Daoy (cell line): ENCODE data around the gene NTRK2. TPM values are rescaled to one million over a fixed set of nuclear protein-coding genes. Genes with fewer than 3 reads are reported as not detected.

Experiments used
- DNase-seq: peaks from one replicate; pipeline ENCODE4 v3.0.0-alpha.2; 2015; ENCODE audit warnings: low read depth
- total RNA-seq: library from RNA; depleted of rRNA; stranded (reverse); fragments of >200 nt; shearing (Covaris generic); gene quantifications from 2 replicates; pipeline ENCODE4 v1.2.3, GENCODE V29; 2014

NTRK2 gene
- total RNA-seq, 1 experiment from 2014 or later, result 0.29 TPM

DNA sequence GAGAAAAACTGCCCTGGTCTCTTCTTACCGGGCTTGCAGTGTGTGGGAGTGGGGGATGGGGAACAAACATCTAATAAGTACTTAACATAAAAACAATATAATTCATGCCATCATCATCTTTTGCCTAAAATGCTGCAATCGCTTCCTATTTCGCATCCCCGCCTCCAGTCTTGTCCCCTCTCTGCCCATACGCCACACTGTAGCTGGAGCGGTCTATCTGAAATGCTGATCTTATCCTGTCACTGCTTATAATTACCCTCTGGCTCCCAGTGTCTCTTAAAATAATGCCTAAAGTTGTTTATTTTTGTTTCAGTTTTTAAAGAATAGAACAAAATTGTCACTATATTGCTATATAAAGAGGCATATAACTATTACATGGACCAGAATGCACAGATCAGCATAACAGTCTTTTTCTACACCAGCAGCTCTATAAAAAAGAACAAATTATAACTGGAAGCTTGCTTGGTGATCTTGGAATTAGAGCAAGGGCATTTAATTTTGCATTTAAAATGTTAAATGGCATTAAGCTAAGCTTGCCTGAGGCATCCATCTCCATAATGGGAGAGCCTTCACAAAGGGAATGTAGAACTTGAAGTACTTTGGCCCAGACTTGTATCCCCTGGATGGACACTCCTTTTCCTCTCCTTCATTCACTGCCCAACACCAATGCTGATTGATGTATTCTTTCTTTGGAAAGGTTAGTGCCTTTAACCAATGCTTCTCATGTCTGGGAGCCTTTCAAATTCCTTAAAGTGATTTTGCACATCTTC lies 12.2 kb downstream of the NTRK2 start:
- no peak for DNase-seq

DNA sequence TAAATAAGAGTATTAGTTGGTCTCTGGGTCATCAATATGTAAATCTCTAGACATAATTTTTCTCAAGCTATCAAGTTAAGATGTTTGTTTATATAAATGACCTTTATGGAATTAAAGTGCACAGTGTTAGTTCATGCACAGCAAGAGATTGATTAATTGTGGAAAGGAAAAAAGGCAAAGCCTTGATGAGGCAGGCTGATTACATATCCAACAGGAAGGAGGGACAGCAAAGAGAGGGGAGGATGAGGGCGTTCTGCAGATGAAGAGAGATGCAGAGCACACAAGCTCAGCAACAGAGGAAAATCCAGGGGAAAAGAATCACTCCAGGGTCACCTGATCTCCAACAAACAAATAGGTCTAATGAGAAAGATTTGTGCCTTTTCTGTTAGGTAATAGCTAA lies 16.5 kb downstream of the NTRK2 start:
- DNase-seq, result no peak

DNA sequence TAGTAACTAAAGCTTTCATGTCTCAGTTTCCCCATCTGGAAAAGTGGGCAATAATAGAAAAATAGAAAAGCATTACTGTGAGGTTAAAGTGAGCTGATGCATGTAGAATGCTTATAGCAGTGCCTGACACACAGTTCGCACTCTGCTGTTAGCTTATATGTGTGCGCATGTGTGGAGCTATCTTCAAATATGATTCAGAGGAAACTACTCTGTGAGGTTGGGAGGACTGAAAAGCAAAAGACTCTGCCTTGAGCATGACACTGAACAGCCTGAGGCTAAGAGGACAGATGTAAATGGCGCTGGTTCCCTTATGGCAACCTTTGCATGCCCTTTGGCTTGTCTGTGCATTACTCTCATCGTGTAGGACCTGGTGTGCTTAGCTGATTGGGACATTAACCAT lies 19.4 kb downstream of the NTRK2 start:
- no peak for DNase-seq

DNA sequence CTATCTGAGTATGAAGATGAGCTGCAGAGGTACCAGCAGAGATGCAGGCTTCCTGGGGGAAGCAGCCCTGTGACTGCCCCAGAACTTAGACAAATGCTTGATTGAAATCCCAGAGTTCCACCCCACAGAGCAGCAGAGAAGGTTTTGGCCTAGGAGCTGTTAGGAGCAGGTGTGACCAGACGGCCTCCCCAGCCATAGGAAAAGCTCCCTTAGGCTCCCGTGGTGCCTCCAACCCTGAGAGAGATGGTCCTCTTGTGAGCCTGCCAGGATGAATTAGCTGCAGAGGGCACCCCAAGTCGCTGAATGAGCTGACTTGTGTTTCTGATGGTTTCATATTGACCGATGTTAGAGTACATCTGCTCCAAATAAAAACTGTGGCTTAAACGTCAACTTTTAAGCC lies 22.1 kb downstream of the NTRK2 start:
- DNase-seq, result no peak

DNA sequence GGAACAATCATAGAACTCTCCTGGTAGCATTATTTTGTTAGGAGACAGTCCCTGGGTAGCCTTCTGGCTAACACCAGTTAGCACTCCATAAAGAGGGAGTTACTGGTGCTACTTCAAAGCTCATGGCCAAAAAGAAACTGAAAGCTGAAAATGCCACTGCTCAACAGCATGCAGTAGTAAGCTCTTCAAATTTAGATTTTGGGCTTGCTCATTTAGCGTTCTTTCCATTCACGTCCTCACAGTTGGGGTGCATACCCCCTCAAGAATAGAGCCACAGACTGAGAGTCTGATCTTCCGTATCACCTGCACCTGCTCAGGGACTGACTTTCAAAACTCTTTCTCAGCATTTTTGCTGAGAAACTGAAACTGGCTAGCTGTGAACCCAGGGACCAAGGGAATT lies 24.7 kb downstream of the NTRK2 start:
- no peak for DNase-seq

DNA sequence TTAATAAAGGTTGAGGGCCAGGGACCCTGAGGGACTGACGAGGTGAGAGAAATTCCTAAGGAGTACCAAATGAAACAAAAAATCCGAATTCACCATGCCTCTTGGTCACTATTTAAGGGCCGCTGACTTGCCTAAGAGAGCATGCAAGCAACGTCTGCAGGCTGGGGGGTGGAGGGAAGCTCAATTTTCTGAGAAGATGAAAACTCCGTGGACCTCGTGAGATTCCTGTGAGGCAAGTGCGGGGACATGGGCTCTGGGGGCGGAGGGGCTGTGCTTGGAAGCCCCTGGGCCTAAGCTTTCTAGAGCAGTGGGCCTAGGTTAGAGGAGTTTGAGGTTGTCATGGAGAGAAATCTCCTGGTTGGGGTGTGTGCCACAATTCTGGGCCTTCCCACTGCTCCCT lies 27.5 kb downstream of the NTRK2 start:
- DNase-seq, result no peak

DNA sequence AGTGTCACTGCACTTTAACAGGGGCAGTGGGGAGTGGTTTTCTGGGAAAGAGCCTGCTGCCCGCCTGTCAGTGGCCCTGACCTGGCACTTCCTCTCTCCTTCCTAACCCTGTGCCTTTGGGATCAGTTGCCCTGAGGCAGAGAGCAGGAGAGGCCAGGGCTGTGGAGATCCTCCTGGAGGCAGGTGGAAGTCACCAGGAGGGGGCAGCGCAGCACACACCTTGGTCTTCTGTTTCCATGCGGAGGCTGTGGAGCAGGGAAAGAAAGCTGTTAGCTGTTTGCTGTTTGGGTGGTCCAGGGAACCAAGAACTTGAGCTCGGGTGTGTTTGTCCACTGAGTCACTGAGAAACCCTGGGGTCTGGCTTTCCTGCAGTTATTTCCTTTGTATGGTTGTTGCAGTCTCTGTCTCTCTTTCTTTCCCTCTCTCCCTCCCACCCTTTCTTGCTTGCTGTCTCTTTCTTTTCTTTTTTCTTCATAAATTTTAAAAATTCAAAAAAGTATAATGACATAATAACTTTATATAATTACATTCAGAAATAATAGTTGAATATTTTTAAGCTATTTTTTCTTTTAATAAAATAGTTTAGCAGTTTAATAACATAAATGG lies 28.1 kb downstream of the NTRK2 start:
- DNase-seq, result peak; percentile 81

DNA sequence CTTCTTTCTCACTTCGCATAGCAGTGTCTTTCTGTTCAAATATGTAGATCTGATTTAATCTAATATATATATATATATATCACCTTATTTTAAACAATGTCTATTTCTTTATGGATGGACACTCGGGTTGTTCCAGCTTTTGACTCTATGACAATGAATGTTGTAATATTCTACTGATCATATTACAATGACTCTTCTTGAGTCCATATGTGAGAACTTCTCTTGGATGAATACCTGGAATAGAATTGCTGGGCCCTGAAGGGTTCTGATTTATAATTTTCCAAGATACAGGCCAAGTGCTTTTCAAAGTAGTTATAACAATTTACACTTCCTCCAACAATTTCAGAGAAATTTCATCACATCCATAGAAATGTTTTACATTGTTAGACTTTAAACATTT lies 28.8 kb downstream of the NTRK2 start:
- no peak for DNase-seq

DNA sequence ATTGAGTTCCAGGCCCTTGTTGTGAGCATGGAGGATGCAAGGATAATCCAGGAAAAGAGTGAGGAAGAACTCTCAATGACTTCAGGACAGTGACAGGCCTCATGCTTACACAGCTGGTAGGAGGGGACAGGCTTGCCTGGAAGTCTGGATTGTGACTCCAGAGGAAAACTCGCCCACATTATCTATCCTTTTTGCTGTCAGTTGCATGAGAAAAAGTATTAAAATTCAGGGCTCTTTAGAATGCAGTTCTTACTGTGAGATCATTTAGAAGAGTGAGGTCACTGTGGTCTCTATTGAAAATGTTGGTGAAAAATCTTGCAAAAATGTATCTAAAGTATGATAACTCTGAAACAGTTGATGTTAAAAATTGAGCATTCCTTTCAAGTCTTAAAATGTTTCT lies 30.5 kb downstream of the NTRK2 start:
- no peak for DNase-seq

DNA sequence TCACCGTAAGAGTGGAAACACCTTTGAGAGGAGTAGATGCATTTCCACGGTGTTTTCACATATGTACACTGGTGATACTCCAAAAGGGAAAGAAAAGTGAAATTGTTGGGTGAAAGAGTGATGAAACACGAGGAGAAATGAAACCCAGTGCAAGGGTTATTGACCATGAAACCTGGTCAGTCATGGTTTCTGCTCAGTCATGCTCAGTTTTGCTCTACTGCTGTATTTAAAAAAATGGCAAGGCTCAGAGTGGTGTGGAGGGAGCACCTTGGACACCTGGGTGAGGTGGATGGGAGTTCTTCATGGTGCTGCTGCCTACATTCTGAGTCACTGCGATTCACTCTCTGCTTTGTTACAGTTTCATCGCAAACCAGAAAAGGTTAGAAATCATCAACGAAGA lies 32.3 kb downstream of the NTRK2 start:
- DNase-seq, result no peak

DNA sequence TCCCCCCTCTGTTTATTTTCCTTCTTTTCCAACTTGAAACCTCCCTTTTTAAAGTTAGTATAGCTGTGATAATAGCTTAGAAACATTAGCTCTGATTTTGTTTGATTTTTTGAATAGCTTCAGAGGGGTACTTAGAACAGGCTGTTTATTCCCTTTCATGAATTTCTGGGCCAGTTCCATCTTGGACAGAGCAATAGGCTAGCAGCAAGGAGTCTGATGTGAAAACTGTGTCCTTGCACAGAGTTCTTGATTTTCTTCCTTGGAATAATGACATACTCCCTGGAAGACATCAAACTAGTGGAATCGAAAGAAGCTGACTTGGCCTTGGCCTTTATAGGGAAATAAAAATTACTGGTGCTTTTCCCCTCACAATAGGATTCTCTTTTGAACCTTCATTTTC lies 32.9 kb downstream of the NTRK2 start:
- DNase-seq, result no peak

DNA sequence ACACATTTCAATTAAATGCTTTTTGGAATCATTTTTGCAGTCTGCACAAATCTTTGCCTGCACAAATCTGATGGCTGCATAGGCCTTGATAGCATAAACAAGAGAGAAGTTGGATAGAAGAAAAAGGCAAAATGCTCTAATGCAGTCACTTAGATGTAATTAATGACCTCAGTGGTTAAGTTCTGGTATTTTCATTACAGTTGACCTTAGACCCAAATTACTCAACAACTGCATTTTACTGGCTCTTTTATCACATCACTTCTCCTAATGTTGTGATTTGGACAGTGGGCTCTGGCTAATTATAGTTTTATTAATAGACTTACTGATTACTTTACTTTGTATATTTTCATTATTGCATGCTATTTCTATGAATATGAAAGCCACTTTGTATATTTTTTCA lies 34.3 kb downstream of the NTRK2 start:
- no peak for DNase-seq

DNA sequence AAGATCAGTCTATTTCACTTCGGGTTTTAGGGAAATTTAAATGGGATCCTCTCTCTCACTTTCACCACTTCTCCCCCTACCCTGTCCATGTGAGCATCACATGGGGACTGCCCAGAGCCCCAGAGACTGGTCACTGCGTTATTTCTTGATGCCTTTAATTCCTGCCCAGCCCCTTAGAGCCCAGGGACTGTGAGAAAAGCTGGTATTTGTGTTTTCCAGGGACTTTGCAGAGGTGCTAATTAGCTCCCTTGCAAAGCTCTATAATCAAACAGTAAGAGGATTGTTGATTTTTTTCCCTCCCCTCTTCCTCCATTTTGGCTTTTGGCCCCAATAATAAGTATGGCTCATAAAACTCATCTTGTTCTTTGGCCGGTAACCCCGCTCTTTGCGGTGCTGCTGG lies 35.6 kb downstream of the NTRK2 start:
- no peak for DNase-seq

DNA sequence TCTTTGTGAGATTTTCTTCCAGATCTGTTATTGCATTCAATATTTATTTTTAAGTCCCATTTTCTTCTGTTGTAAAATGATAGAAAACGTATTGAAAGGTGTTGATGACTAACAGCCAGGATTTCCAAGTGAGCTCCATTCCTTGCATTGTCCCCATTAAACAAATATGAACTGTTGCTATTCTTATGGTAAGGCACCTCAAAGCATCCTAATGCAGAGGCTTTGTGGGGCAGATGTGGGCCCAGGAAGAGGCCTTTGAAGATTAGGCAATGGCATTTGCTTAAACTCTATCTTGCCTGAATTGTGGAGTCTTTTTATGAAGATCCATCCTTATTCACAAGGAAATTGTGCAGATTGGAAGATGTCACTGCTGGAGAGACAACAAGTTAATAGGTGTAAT lies 38.9 kb downstream of the NTRK2 start:
- DNase-seq, result no peak

DNA sequence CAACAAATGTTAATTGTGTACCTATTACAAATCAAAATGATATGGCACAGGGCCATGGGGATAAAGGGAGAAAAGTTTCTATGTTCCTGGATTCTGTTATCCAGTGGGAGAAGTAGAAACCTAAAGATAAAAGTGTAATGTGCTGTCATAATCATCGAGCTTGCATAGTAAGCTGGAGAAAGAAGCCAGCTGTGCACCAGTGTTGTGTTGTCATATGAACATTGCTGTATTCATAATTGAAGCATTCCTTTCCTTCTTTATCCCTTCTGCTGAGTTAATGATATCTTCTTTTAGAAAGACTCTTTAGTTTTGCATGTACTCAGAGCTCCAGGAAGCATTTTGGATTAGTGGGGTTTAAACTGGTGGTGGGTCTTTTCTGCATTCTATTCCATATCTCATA lies 39.5 kb downstream of the NTRK2 start:
- no peak for DNase-seq

DNA sequence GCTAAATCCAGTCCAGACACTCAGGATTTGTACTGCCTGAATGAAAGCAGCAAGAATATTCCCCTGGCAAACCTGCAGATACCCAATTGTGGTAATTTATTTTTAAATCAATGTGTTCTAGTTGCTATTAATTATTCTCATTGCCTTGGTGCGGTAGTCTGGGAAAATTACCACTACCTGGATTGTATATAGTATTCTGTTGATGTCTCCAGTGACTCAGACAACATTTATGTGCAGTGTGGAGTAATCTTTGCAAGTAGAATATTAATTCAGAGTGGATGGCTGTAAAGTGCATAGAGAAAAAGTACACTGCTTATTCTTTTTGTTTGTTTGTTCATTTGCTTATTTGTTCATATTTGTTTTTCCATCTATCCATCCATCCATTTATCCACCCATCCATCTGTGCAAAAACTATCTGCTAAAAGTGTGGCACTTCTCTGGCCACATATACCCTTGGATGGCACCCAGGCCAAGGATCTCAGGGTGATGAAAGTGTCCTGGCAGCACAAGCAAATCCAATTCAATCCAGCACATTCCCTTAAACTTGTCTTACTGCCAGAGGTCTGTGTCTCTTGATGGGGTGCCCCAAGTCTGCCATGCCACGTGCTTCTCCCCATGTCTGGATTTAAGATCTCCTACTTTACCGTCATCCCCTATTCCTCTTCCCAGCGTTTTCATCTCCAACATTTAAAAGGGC lies 41.3 kb downstream of the NTRK2 start:
- no peak for DNase-seq

DNA sequence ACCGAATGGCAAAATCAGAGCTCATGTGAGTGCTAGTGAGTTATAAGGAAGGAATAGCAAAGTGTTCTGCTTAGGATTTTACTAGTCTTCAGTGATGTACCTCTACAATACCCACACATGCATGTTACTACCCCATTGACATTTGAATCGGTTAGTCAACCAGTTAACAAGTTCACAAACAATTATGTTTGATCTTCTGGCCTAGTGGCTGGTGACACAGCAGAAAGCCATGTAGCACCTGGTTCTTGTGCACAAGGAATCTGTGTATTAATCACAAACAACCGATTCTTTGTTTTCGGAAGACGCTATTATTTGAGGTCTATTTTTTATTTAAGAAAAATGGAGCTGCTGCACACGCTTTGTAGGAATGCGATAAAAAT lies 41.9 kb downstream of the NTRK2 start:
- DNase-seq, result peak; percentile 27

DNA sequence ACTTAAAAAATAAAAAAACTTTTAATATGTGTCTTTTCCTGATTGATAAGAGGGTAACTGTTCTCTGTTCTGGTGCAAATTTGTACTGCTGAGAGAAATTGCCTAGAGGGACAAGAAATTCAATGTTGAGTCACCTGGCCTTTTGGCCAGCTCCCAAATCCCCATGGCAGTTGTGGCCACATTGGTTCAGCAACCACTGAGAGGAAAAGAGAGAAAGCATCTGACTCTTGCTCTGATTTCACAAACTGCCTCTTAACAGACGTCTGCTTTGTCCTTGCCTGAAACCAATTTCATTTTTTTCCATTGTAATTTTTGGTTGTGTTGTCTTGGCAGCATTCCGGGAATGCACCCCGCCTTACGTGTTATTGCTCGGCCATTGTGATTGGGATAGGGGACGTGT lies 42.4 kb downstream of the NTRK2 start:
- DNase-seq, result peak; percentile 92

DNA sequence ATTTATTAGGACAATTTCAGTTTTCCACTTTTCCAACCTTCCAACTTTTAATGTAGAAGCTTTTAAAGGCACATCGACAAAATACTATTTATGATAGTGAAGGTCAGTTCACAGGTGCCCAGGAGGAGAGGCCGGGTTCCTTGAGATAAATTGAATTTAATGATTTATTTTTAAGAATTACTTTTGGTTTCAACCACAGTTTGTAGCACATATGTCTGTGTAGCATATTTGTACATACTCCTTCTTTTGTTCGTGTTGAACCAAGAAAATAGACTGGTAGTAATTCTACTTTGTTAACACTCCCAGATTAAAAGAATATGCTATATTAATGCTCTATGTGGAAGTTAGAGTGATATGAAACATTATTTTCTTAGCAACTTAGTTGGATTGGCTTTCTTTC lies 46.7 kb downstream of the NTRK2 start:
- no peak for DNase-seq

DNA sequence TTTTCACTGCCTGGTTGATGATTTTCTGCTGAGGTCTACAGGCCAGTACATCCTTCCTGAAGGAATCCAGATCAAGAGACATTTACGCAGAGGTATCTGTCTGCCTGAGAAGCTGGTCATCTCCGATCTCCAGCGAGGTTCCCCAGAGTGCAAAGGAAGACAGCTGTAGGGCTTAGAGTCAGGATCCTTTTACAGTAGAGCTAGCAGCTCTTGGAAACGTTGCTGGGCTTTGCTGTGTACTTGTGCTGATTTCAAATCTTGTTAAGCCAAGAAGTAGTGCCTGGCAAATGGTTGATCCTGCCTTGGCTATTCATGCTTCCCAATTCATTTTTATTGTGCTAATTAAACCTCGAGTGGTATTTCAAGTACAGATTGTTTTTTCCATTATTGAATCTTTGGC lies 48.9 kb downstream of the NTRK2 start:
- DNase-seq, result no peak

DNA sequence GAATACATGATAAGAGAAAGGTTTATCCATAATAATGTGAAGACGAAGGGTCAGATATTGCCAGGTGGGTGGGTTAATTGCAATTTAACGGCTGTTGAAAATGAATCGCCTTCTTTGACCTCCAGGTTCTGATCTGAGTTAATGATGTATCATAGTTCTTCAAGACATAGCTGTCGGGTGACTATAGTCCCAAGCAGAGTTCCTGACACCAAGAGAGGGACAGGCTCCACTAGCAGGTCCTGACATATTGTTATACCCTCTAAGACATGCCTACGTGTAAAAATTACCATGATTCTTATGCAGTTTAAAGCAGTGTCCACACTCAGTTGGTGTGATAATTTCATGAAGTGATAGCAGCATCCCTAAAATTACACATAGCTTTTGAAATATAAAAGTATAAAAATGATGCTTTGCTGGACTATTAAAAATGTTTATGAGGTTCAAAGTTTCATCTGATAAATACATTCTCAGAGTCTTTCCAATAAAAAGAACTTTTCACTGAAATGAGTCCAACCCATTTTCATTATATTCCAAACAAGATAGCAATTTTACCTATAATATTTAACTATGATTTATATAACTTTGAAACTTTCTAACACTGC lies 53.0 kb downstream of the NTRK2 start:
- DNase-seq, result no peak

DNA sequence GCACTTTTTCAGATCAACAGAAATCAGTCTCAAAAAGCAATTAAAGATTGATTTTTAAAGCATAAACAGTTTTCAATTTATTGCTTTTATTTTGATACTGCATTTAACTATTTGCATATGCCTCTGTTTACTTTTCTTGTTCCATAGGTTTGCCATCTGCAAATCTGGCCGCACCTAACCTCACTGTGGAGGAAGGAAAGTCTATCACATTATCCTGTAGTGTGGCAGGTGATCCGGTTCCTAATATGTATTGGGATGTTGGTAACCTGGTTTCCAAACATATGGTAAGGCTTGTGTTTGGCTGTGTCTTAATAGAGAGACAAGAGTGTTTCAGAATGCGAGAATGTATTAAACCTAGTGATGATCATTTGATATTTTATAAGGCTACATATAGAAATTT lies 53.9 kb downstream of the NTRK2 start:
- DNase-seq, result no peak

DNA sequence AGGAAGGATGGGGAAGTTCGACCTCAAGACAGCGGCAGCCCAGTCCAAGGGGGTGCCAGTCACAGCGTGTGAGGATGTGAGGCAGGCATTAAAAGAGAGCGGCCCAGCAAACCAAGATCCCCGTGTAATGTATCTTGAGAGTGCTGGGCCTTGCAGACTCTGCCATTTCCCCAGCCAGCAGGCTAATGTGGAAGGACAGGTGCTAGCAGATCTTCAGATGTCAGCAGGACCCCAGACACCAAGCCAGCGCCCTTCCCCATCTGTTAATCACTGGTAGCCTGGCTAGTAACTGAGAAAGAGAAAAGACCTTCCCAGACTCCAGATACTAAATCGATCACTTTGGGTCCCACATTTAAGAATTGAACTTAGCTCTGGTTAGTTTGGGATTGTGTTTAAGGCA lies 62.2 kb downstream of the NTRK2 start:
- DNase-seq, result no peak
